BJ (cell line): ENCODE results near the gene CLPTM1. TPM values are rescaled to one million over a fixed set of nuclear protein-coding genes. Genes with fewer than 3 reads are reported as not detected.

Experiments used
- CTCF ChIA-PET: fragments of 350-600 bp; formaldehyde crosslinking; extraction: SDS; loops from one replicate; lab custom pipeline; 2021; ENCODE audit warnings: antibody characterized with exemption, inconsistent platforms; lab: Yijun Ruan, JAX
- POLR2A ChIA-PET: fragments of 300-600 bp; sonication (Branson Sonifier 250); formaldehyde crosslinking; extraction: SDS; loops from one replicate; lab custom pipeline; 2021; ENCODE audit warnings: antibody characterized with exemption; lab: Charles Lee
- DNase-seq: peaks from one replicate; pipeline ENCODE4 v3.0.0-alpha.2; 2011; ENCODE audit warnings: low read depth
- H3K27me3 ChIP-seq: 2 replicates; pipeline ENCODE4 v1.6.0; 2011; ENCODE audit warnings: low read length; ENCODE audit not compliant: control insufficient read depth, insufficient read depth
- H3K36me3 ChIP-seq: 2 replicates; pipeline ENCODE4 v1.5.1; 2011; ENCODE audit warnings: low read length; ENCODE audit not compliant: control insufficient read depth, insufficient read depth
- H3K4me3 ChIP-seq: 2 replicates; pipeline ENCODE4 v1.5.1; 2011; ENCODE audit warnings: low read depth, mild to moderate bottlenecking, control low read depth, low read length
- polyA plus RNA-seq: library from polyadenylated mRNA; depleted of rRNA; stranded (reverse); fragments of >200 nt; gene quantifications from 2 replicates; pipeline ENCODE4 v1.2.3, GENCODE V29; 2011
- TF ChIP-seq, protein P1 (sequence below): IDR thresholded peaks from 2 replicates; pipeline ENCODE4 v1.5.1; 2011; ENCODE audit warnings: low read depth, mild to moderate bottlenecking, control low read depth, inconsistent platforms, low read length, moderate library complexity; ENCODE audit not compliant: insufficient read depth

CLPTM1 gene
- polyA plus RNA-seq, 1 experiment = 127 TPM

DNA sequence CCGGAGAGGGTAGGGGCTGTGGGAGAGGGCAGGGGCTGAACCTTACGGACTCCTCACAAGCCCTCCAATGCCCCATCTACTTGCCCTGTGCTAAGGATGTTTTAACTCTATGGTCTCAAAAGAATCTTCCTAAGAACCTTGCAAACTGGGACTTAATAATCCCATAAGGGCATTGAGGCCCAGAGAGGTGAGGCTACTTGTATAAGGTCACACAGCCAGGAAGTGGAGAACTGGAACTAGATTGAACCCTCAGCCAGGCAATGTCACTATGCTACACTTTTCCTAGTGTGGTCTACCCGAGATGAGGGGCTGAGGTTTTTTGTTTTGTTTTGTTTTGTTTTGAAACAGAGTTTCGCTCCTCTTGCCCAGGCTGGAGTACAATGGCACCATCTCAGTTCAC is 23.6 kb upstream of the CLPTM1 start:
- DNase-seq = no peak
- Histone ChIP-seq H3K4me3 (no peak overlapping the region), H3K27me3 (no peaks in the 10 kb centered on the region), H3K36me3 (no peaks in the 10 kb centered on the region)
- POLR2A ChIA-PET = no interaction called here
- CTCF ChIA-PET = interaction anchor here (1.0 kb wide), 1 partner anchor 28 kb away, joined by 3 read pairs; no protein-coding TSS in a partner anchor
- TF ChIP-seq, protein P1, sequence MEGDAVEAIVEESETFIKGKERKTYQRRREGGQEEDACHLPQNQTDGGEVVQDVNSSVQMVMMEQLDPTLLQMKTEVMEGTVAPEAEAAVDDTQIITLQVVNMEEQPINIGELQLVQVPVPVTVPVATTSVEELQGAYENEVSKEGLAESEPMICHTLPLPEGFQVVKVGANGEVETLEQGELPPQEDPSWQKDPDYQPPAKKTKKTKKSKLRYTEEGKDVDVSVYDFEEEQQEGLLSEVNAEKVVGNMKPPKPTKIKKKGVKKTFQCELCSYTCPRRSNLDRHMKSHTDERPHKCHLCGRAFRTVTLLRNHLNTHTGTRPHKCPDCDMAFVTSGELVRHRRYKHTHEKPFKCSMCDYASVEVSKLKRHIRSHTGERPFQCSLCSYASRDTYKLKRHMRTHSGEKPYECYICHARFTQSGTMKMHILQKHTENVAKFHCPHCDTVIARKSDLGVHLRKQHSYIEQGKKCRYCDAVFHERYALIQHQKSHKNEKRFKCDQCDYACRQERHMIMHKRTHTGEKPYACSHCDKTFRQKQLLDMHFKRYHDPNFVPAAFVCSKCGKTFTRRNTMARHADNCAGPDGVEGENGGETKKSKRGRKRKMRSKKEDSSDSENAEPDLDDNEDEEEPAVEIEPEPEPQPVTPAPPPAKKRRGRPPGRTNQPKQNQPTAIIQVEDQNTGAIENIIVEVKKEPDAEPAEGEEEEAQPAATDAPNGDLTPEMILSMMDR = no peak

DNA sequence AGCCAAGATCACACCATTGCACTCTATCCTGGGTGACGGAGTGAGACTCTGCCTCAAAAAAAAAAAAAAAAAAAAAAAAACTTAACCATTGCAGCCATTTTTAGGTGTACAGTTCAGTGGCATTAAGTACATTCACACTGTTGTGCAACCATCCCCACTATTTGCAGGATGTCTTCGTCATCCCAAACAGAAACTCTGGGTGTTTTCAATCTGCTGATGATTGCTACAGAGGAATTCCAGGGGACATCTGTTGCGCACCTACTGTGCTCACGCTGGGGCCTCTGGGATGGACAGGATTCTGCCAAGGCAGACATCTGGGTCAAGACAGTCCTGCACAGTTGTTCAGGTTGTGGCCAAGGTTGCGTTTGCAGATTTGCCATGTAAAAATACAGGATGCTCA is 15.5 kb upstream of the CLPTM1 start:
- no peak overlapping the region for H3K4me3 ChIP-seq
- no peak for DNase-seq
- TF ChIP-seq, protein P1 = no peak
- ChIA-PET CTCF (no interaction called here), POLR2A (no interaction called here)
- H3K36me3 ChIP-seq = no peaks in the 10 kb centered on the region
- H3K27me3 ChIP-seq = no peaks in the 10 kb centered on the region

DNA sequence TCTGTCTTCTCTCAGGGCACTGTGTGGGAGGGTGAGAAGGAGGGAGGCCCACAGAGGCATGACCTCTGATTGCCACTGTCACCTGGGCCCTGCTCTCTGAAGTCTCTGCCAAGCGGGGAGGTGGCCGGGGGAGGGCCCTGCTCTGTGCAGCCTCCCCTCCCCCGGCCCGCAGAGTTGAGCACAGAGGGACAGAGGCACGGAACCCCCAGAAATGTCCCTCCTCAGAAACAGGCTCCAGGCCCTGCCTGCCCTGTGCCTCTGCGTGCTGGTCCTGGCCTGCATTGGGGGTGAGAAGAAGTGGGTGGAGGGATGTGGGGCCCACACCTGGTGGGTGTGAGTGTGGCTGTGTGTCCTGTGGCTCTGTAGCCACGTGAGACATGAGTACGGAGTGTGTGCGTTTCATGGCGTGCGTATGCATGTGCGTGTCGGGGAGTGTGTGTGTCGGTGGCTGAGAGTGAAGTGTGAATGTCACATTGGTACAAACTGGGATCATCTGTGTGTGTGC is 13.1 kb upstream of the CLPTM1 start, which contains the start of gene APOC4:
Gene APOC4, plus strand, starts transcription at position 171 of the 505 bp plus-strand sequence. Its CDS starts 41 bp downstream, at position 212.
- CTCF ChIA-PET = interaction anchor here (1.1 kb wide), 1 partner anchor 38 kb away, joined by 3 read pairs; no protein-coding TSS in a partner anchor
- Histone ChIP-seq H3K36me3 (no peaks in the 10 kb centered on the region), H3K27me3 (no peaks in the 10 kb centered on the region), H3K4me3 (no peak within 1 kb of the TSS)
- TF ChIP-seq, protein P1 = no peak
- POLR2A ChIA-PET = no interaction called here
- no peak for DNase-seq

- ChIA-PET POLR2A (no interaction called here), CTCF (no interaction called here)
- no peak for DNase-seq
- TF ChIP-seq, protein P1 = no peak
- Histone ChIP-seq H3K36me3 (no peaks in the 10 kb centered on the region), H3K27me3 (no peaks in the 10 kb centered on the region), H3K4me3 (no peak overlapping the region)
Measured at GRCh38 chr19:44943801-44944249, 11.4 kb upstream of the CLPTM1 start.

DNA sequence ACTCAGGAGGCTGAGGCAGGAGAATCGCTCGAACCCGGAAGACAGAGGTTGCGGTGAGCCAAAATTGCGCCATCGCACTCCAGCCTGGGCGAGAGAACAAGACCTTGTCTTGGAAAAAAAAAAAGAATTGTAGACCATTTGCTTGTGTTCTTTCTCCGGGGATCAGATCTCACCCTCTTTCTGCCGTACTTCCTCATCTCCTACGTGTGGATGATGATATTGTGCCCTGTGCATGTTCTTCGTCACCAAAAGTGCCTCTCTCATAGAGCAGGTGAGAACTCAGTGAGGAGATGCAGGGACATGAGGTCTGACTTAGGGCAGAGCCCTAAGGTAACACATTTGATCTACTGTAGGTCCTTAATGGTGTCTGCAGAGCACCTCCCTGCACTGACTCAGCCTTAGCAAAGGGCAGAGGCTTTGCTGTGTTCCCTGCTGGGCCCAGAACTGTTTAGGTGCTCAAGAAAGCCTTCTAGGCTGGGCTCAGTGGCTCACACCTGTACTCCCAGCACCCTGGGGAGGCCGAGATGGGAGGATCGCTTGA is 8.1 kb upstream of the CLPTM1 start:
- no peak for DNase-seq
- TF ChIP-seq, protein P1 = no peak
- CTCF ChIA-PET = interaction anchor here (12.3 kb wide), 1 partner anchor 42 kb away, joined by 151 read pairs; the partner anchor contains the start of gene APOE
- no peaks in the 10 kb centered on the region for H3K27me3 ChIP-seq
- peaks cover 2% of the 10 kb centered on the region; the same call in 1 of the 2 replicates for H3K36me3 ChIP-seq
- H3K4me3 ChIP-seq = no peak overlapping the region
- POLR2A ChIA-PET = no interaction called here
